HepG2 (cell line): Measurements from ENCODE around the gene CDH22. TPM values are rescaled to one million over a fixed set of nuclear protein-coding genes. Genes with fewer than 3 reads are reported as not detected.

Source experiments
- CBX2 ChIP-seq, 2 experiments: fragments of 200-600 bp in 1 of 2; sonication (generic); formaldehyde crosslinking in 1 of 2; IDR thresholded peaks; 2 replicates each; pipeline versions ENCODE4 v1.7.0 to v1.8.1; 2018 to 2022; ENCODE audit warnings: low read depth in 2 of 2, low read length in 1 of 2, mild to moderate bottlenecking in 1 of 2, missing genetic modification reagents in 1 of 2
- EZH2 ChIP-seq: conservative IDR thresholded peaks from 2 replicates; pipeline ENCODE4 v1.6.1; 2012; ENCODE audit warnings: mild to moderate bottlenecking, low read depth, low read length, moderate library complexity
- HNRNPH1 ChIP-seq: fragments of 200-400 bp; formaldehyde crosslinking; optimal IDR thresholded peaks from 2 replicates; pipeline ENCODE3; 2017; ENCODE audit warnings: mild to moderate bottlenecking, low read depth, low read length
- HNRNPK ChIP-seq: fragments of 200-400 bp; formaldehyde crosslinking; IDR thresholded peaks from 2 replicates; pipeline ENCODE4 v1.6.1; 2018; ENCODE audit warnings: low read length, low read depth, moderate library complexity, mild to moderate bottlenecking; ENCODE audit not compliant: poor library complexity, severe bottlenecking
- HOMEZ ChIP-seq: IDR thresholded peaks from 2 replicates; pipeline ENCODE4 v1.6.1; 2016; ENCODE audit warnings: low read depth
- KLF11 ChIP-seq: IDR thresholded peaks from 2 replicates; pipeline ENCODE4 v1.6.1; 2016; ENCODE audit warnings: missing compliant biosample characterization
- MED8 ChIP-seq: sonication (generic); formaldehyde crosslinking; IDR thresholded peaks from 2 replicates; pipeline ENCODE4 v1.8.1; 2023; ENCODE audit warnings: mild to moderate bottlenecking, missing genetic modification reagents; ENCODE audit not compliant: insufficient replicate concordance
- NCOA2 ChIP-seq: sonication (generic); formaldehyde crosslinking; IDR thresholded peaks from 2 replicates; pipeline ENCODE4 v1.8.0; 2022; ENCODE audit warnings: inconsistent platforms
- NCOR1 ChIP-seq: fragments of 200-600 bp; sonication (generic); IDR thresholded peaks from 2 replicates; pipeline ENCODE4 v1.7.0; 2017; ENCODE audit warnings: antibody characterized with exemption, low read length, borderline replicate concordance
- ZBED4 ChIP-seq: sonication (generic); formaldehyde crosslinking; IDR thresholded peaks from 2 replicates; pipeline ENCODE4 v1.4.0; 2020; ENCODE audit warnings: missing genetic modification reagents, borderline replicate concordance
- ZMYM4 ChIP-seq: sonication (generic); formaldehyde crosslinking; IDR thresholded peaks from 2 replicates; pipeline ENCODE4 v1.8.1; 2023; ENCODE audit warnings: mild to moderate bottlenecking, missing genetic modification reagents
- ZNF282 ChIP-seq: fragments of 450-650 bp; IDR thresholded peaks from 2 replicates; pipeline ENCODE4 v1.6.1; 2018; ENCODE audit not compliant: partially characterized antibody
- ZNF597 ChIP-seq: sonication (generic); formaldehyde crosslinking; IDR thresholded peaks from 2 replicates; pipeline ENCODE4 v1.5.0; 2020; ENCODE audit warnings: missing genetic modification reagents
- ZNF687 ChIP-seq: sonication (generic); formaldehyde crosslinking; IDR thresholded peaks from 2 replicates; pipeline ENCODE4 v1.5.1; 2020; ENCODE audit warnings: mild to moderate bottlenecking, missing genetic modification reagents, moderate library complexity
- polyA plus RNA-seq, 8 experiments: library from polyadenylated mRNA; depleted of rRNA in 3 of 8; stranded (reverse) in 7 of 8; unstranded in 1 of 8; fragments of >200 nt; fragmentation: Illumina TruSeq in 4 of 8; extraction: Trizol in 4 of 8; gene quantifications; 2 replicates each; pipeline versions ENCODE4 v1.2.1 to v1.2.3, GENCODE V29; 2011 to 2016; ENCODE audit warnings: low read depth in 4 of 8, missing spikeins in 1 of 8, mixed read lengths in 1 of 8; ENCODE audit not compliant: insufficient read depth in 1 of 8
- total RNA-seq, 5 experiments: library from RNA; depleted of rRNA; stranded (reverse); fragments of >200 nt; fragmentation: Illumina TruSeq; extraction: Trizol; gene quantifications; 2 replicates each; pipeline ENCODE4 v1.2.3, GENCODE V29; 2016; ENCODE audit warnings: low read depth in 1 of 5
- TF ChIP-seq, protein P1 (sequence below): conservative IDR thresholded peaks from 2 replicates; pipeline ENCODE4 v1.6.1; 2018; ENCODE audit warnings: missing genetic modification reagents
- TF ChIP-seq, protein P2 (sequence below): sonication (generic); formaldehyde crosslinking; IDR thresholded peaks from 2 replicates; pipeline ENCODE4 v1.5.0; 2020; ENCODE audit warnings: missing genetic modification reagents

Gene CDH22
- total and polyA plus RNA-seq, 2 of the 13 experiments (the other 11 are each of a cell fraction or from before 2014, with no cell fraction given): not detected

DNA sequence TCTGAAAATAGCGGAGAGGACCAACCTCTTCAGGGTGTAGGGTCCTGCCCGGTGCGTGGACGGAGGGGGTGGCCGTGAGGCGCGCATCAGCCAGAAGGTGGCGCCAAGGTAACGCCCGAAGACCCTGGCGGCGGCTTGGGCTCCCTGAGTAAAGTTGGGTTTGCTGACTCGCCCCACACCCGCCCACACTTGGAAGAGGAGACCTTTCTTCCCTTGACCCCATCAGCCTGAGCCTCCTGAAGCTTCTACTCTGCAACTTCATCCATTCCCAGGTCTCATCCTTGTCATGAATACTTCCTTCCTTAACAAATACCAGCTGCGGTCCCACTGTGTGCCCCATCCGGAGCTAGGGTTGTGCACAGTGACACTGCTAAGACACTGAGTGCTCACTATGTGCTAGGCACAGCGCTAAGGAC lies 175.6 kb downstream of the CDH22 start (continued):
- no peak for TF ChIP-seq NCOR1
- TF ChIP-seq, protein P1, sequence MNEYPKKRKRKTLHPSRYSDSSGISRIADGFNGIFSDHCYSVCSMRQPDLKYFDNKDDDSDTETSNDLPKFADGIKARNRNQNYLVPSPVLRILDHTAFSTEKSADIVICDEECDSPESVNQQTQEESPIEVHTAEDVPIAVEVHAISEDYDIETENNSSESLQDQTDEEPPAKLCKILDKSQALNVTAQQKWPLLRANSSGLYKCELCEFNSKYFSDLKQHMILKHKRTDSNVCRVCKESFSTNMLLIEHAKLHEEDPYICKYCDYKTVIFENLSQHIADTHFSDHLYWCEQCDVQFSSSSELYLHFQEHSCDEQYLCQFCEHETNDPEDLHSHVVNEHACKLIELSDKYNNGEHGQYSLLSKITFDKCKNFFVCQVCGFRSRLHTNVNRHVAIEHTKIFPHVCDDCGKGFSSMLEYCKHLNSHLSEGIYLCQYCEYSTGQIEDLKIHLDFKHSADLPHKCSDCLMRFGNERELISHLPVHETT: peak; percentile 54; the same call in 1 of the 2 replicates
- no peak for TF ChIP-seq MED8 (CRISPR knock-in tag)
- no peak for TF ChIP-seq HNRNPK
- no peak for TF ChIP-seq HNRNPH1
- no peak for TF ChIP-seq ZNF597 (CRISPR knock-in tag)
- no peak for TF ChIP-seq ZNF282
- TF ChIP-seq, protein P2, sequence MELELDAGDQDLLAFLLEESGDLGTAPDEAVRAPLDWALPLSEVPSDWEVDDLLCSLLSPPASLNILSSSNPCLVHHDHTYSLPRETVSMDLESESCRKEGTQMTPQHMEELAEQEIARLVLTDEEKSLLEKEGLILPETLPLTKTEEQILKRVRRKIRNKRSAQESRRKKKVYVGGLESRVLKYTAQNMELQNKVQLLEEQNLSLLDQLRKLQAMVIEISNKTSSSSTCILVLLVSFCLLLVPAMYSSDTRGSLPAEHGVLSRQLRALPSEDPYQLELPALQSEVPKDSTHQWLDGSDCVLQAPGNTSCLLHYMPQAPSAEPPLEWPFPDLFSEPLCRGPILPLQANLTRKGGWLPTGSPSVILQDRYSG (CRISPR knock-in tag): no peak
- no peak for TF ChIP-seq KLF11
- TF ChIP-seq EZH2: no peak
- TF ChIP-seq ZNF687 (CRISPR knock-in tag): peak; percentile 47
- peak; percentile 25; the same call in 1 of the 2 replicates for TF ChIP-seq NCOA2 (CRISPR knock-in tag)
- no peak for TF ChIP-seq CBX2 (IDR thresholded peaks at IDR 0.05; ENCODE audit: low read depth, low read length)
- 0 out of 2 replicates have a peak, but pooled peaks have one; percentile 63 for TF ChIP-seq CBX2 (CRISPR knock-in tag; IDR thresholded peaks at IDR 0.05; ENCODE audit: low read depth)
- no peak for TF ChIP-seq HOMEZ (CRISPR knock-in tag)
- no peak for TF ChIP-seq ZMYM4 (CRISPR knock-in tag)
- no peak for TF ChIP-seq ZBED4
